OCI-LY1 (cell line): ENCODE measurements around the gene ADARB2.

ENCODE experiments used
- H2AFZ ChIP-seq: fragments of 200-600 bp; sonication (generic), shearing (Covaris generic); 2 replicates; pipeline ENCODE4 v1.6.0; 2014; ENCODE audit warnings: antibody characterized with exemption, mild to moderate bottlenecking, low read length
- H3F3A ChIP-seq: fragments of 200-600 bp; sonication (generic), shearing (Covaris generic); 2 replicates; pipeline ENCODE4 v1.6.0; 2014; ENCODE audit warnings: mild to moderate bottlenecking, antibody characterized with exemption, low read length, moderate library complexity; ENCODE audit not compliant: insufficient read depth
- H3K27ac ChIP-seq: fragments of 200-600 bp; sonication (generic); 2 replicates; pipeline ENCODE4 v1.5.1; 2014; ENCODE audit warnings: low read length, mixed run types, mild to moderate bottlenecking, low read depth; ENCODE audit not compliant: poor library complexity, severe bottlenecking
- H3K27me3 ChIP-seq: fragments of 200-600 bp; sonication (generic); 2 replicates; pipeline ENCODE4 v1.6.0; 2014; ENCODE audit warnings: antibody characterized with exemption, mild to moderate bottlenecking, low read length, moderate library complexity; ENCODE audit not compliant: insufficient read depth
- H3K36me3 ChIP-seq: fragments of 200-600 bp; sonication (generic); 2 replicates; pipeline ENCODE4 v1.6.1; 2014; ENCODE audit warnings: mild to moderate bottlenecking, antibody characterized with exemption, low read length, moderate library complexity, mixed read lengths; ENCODE audit not compliant: insufficient read depth
- H3K4me1 ChIP-seq: fragments of 200-600 bp; sonication (generic); 2 replicates; pipeline ENCODE4 v1.5.1; 2014; ENCODE audit warnings: mild to moderate bottlenecking, low read length, moderate library complexity; ENCODE audit not compliant: insufficient read depth, severe bottlenecking
- H3K4me2 ChIP-seq: fragments of 200-600 bp; sonication (generic), shearing (Covaris generic); 2 replicates; pipeline ENCODE4 v1.6.1; 2014; ENCODE audit warnings: low read length
- H3K4me3 ChIP-seq: fragments of 200-600 bp; sonication (generic); 2 replicates; pipeline ENCODE4 v1.5.1; 2014; ENCODE audit warnings: low read length, low read depth, mild to moderate bottlenecking, mixed read lengths; ENCODE audit not compliant: poor library complexity, severe bottlenecking
- H3K79me2 ChIP-seq: fragments of 200-600 bp; shearing (Covaris generic); 2 replicates; pipeline ENCODE4 v1.6.1; 2016; ENCODE audit warnings: mixed run types, low read length, mixed read lengths; ENCODE audit not compliant: insufficient read depth
- H3K9ac ChIP-seq: fragments of 200-600 bp; sonication (generic), shearing (Covaris generic); 2 replicates; pipeline ENCODE4 v1.6.1; 2014; ENCODE audit warnings: mild to moderate bottlenecking, low read length, mixed read lengths
- H3K9me2 ChIP-seq: fragments of 200-600 bp; sonication (generic), shearing (Covaris generic); 2 replicates; pipeline ENCODE4 v1.6.1; 2014; ENCODE audit warnings: low read depth, mild to moderate bottlenecking, low read length, mixed read lengths
- H3K9me3 ChIP-seq: fragments of 200-600 bp; shearing (Covaris generic); 2 replicates; pipeline ENCODE4 v1.6.1; 2014; ENCODE audit warnings: low read length, mixed read lengths
- H4K20me1 ChIP-seq: fragments of 200-600 bp; sonication (generic), shearing (Covaris generic); 2 replicates; pipeline ENCODE4 v1.6.0; 2016; ENCODE audit warnings: mild to moderate bottlenecking, low read length; ENCODE audit not compliant: insufficient read depth
- EZH2 ChIP-seq: fragments of 200-600 bp; sonication (generic), shearing (Covaris generic); IDR thresholded peaks from 2 replicates; pipeline ENCODE4 v1.8.0; 2017; ENCODE audit warnings: borderline replicate concordance, mixed run types, mild to moderate bottlenecking, antibody characterized with exemption, low read length, moderate library complexity, mixed read lengths
- TF ChIP-seq, protein P1 (sequence below): fragments of 200-600 bp; sonication (generic), shearing (Covaris generic); IDR thresholded peaks from 2 replicates; pipeline ENCODE4 v1.5.1; 2017; ENCODE audit warnings: mild to moderate bottlenecking, antibody characterized with exemption, low read length, moderate library complexity, mixed read lengths

The ADARB2 gene

DNA sequence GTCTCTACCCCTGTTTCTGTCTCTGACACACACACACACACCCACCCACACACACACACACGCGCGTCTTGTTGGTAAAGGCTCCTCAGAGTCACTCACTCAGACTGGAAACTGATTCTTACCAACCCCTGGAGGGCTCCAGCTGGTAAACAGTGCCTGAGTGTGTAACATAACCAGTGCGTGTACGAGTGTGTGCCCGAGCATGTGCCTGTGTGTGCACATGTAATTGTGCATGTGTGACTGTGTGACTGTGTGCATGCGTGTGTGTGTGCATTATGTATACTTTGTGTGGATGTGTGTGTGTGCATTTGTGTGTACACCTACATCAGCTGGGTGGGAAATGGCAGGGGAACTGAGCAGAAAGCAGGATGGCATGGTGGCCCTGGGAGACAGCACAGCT is 364.0 kb downstream of the ADARB2 start:
- Histone ChIP-seq H3K4me3 (no peak overlapping the region), H3K9me3 (no peaks in the 10 kb centered on the region), H3K27ac (no peak overlapping the region), H3K4me1 (no peaks in the 10 kb centered on the region), H3F3A (no peaks in the 10 kb centered on the region), H3K9me2 (no peaks in the 10 kb centered on the region), H3K79me2 (no peaks in the 10 kb centered on the region), H3K9ac (no peak overlapping the region), H3K27me3 (peaks cover under 1% of the 10 kb centered on the region; the same call in 1 of the 2 replicates), H3K4me2 (no peak overlapping the region), H4K20me1 (no peaks in the 10 kb centered on the region), H3K36me3 (no peaks in the 10 kb centered on the region), H2AFZ (no peak overlapping the region)
- TF ChIP-seq EZH2 = no peak
- TF ChIP-seq, protein P1, sequence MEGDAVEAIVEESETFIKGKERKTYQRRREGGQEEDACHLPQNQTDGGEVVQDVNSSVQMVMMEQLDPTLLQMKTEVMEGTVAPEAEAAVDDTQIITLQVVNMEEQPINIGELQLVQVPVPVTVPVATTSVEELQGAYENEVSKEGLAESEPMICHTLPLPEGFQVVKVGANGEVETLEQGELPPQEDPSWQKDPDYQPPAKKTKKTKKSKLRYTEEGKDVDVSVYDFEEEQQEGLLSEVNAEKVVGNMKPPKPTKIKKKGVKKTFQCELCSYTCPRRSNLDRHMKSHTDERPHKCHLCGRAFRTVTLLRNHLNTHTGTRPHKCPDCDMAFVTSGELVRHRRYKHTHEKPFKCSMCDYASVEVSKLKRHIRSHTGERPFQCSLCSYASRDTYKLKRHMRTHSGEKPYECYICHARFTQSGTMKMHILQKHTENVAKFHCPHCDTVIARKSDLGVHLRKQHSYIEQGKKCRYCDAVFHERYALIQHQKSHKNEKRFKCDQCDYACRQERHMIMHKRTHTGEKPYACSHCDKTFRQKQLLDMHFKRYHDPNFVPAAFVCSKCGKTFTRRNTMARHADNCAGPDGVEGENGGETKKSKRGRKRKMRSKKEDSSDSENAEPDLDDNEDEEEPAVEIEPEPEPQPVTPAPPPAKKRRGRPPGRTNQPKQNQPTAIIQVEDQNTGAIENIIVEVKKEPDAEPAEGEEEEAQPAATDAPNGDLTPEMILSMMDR = no peak

DNA sequence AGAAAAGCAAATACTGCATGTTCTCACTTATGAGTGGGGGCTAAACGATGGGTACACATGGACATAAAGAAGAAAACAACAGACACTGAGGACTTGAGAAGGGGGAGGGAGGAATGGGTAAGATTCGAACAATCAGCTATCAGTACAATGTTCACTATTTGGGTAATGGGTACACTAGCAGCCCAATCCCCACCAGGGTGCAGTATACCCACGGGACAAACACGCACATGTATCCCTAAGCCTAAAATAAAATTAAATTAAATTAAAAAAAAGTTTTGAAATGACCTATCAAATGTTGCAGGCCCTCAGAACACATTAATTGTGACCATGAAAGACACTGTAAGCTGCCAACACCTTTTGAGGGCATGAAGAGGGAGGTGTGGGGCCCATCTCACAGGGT is 365.1 kb downstream of the ADARB2 start:
- no peaks in the 10 kb centered on the region for H3K27me3 ChIP-seq
- no peaks in the 10 kb centered on the region for H3K9me2 ChIP-seq
- TF ChIP-seq EZH2 = no peak
- TF ChIP-seq, protein P1 = peak; percentile 49
- H3K4me3 ChIP-seq = no peak overlapping the region
- H3K27ac ChIP-seq = no peak overlapping the region
- no peaks in the 10 kb centered on the region for H3K79me2 ChIP-seq
- H3K9me3 ChIP-seq = no peaks in the 10 kb centered on the region
- H3K4me1 ChIP-seq = no peaks in the 10 kb centered on the region
- H4K20me1 ChIP-seq = no peaks in the 10 kb centered on the region
- H3F3A ChIP-seq = no peaks in the 10 kb centered on the region
- H3K36me3 ChIP-seq = no peaks in the 10 kb centered on the region
- no peak overlapping the region for H2AFZ ChIP-seq
- no peak overlapping the region for H3K4me2 ChIP-seq
- no peak overlapping the region for H3K9ac ChIP-seq

DNA sequence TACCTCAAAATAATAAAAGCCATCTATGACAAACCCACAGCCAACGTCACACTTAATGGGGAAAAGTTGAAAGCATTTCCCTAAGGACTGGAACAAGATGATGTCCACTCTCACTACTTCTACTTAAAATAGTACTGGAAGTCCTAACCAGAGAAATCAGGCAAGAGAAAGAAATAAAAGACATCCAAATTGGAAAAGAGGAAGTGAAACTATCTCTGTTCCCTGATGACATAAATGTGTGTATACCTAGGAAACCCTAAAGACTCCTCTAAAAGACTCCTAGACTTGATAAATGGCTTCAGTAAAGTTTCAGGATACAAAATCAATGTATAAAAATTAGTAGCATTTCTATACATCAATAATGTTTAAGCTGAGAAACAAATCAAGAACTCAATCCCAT is 367.0 kb downstream of the ADARB2 start:
- Histone ChIP-seq H3F3A (no peaks in the 10 kb centered on the region), H2AFZ (no peak overlapping the region), H3K27me3 (no peaks in the 10 kb centered on the region), H4K20me1 (no peaks in the 10 kb centered on the region), H3K4me1 (no peaks in the 10 kb centered on the region), H3K9me2 (no peaks in the 10 kb centered on the region), H3K4me2 (no peak overlapping the region), H3K9me3 (no peaks in the 10 kb centered on the region), H3K79me2 (no peaks in the 10 kb centered on the region), H3K4me3 (no peak overlapping the region), H3K36me3 (no peaks in the 10 kb centered on the region), H3K27ac (no peak overlapping the region), H3K9ac (no peak overlapping the region)
- no peak for TF ChIP-seq EZH2
- TF ChIP-seq, protein P1 = no peak
